ENCODE data around the gene MBOAT1.

Gene MBOAT1

DNA sequence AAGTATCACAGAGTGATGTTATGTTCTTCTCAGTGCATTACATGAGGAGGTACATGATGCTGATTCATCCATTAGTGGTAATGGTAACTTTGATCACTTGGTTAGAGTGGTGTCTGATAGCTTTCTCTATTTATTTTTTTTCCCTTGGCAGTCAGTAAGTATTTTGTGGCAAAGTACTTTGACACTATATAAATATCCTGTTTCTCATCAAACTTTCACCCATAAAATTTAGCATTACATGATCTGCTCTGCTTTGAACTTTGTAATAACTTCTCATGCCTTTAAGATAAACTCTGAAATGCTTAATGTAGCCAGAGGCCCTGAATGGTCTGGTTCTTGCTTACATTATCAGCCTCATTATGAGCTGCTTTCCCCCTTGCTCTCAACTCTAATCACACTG, 127.9 kb downstream of the MBOAT1 start:
- H3K4me1 ChIP-seq (ENCODE audit: control insufficient read depth, insufficient read depth, low read length) = no peaks in the 10 kb centered on the region
- no peak overlapping the region for H3K9ac ChIP-seq (ENCODE audit: low read depth, low read length)
- H3K27me3 ChIP-seq (ENCODE audit: control insufficient read depth, insufficient read depth, low read length) = no peaks in the 10 kb centered on the region
- no peak overlapping the region for H3K4me3 ChIP-seq (ENCODE audit: low read length)
- no peak overlapping the region for H3K4me2 ChIP-seq (ENCODE audit: low read length)
- H3K9me3 ChIP-seq (replicated peaks; ENCODE audit: low read length) = no peaks in the 10 kb centered on the region
- no peaks in the 10 kb centered on the region for H3K36me3 ChIP-seq (ENCODE audit: insufficient read depth, low read length)

DNA sequence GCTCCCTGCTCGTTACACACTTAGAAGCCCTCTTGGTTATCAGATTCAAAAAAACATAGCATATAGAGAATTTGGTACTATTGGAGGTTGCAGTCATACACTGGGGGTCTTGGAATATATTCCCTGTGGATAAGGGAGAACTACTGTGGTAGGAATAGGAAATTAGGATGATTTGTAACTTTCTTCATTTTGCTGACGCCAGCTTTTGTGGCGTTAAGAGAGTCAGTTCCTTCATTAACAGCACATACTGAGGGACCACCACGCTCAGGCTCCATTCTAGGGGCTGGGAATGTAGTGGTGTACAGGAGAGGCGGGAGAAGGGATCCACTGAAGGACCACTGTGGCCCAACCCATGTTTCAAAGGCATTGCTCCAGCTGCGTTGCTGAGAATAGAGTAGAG, 140.3 kb downstream of the MBOAT1 start:
- H3K36me3 ChIP-seq (ENCODE audit: insufficient read depth, low read length) = no peaks in the 10 kb centered on the region
- H3K9me3 ChIP-seq (replicated peaks; ENCODE audit: low read length) = peaks cover 4% of the 10 kb centered on the region
- H3K27me3 ChIP-seq (ENCODE audit: control insufficient read depth, insufficient read depth, low read length) = no peaks in the 10 kb centered on the region
- no peak overlapping the region for H3K9ac ChIP-seq (ENCODE audit: low read depth, low read length)
- no peak overlapping the region for H3K4me2 ChIP-seq (ENCODE audit: low read length)
- no peaks in the 10 kb centered on the region for H3K4me1 ChIP-seq (ENCODE audit: control insufficient read depth, insufficient read depth, low read length)
- H3K4me3 ChIP-seq (ENCODE audit: low read length) = no peak overlapping the region

DNA sequence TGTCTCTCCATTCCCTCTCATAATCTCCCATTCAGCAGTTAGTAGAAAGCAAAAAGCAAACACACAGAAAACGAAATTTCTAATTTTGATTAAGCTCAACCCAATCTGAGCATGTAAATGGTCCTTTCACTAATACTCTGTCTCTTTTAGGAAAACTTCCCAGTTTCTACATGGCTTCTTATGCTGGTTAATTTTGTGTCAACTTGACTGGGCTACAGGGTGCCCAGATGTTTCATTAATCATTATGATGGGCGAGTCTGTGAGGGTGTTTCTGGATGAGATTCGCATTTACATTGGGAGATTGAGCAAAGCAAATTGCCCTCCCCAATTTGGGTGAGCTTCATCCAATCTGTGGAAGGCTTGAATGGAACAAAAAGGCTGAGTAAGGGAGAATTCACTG, 142.2 kb downstream of the MBOAT1 start:
- Histone ChIP-seq H3K36me3 (ENCODE audit: insufficient read depth, low read length) (no peaks in the 10 kb centered on the region), H3K4me2 (ENCODE audit: low read length) (no peak overlapping the region), H3K4me1 (ENCODE audit: control insufficient read depth, insufficient read depth, low read length) (no peaks in the 10 kb centered on the region)

DNA sequence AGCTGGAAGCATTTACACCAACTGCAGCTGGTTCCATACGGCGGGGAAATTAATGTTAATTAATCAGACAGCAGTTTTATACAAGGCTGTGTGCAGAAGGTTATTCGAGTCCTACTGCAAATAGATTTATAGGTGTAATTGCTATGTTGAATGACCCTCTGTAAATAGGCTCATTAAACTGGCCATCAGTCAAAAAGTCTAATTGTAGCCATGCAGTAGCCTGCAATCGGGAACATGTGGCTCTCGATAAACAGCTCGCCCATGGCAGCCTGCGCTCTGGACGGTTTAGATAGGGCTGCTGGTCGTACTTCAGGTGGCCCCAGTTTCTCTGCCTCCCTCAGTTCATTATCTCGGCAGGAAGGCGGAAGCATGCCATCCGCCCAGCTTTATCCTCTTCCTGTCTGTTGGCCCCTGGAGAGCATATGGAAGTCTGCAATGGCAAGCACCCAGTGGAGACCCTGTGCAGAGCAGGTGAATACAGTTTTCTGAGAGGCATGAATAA, 143.2 kb downstream of the MBOAT1 start:
- peaks cover 4% of the 10 kb centered on the region for H3K9me3 ChIP-seq (replicated peaks; ENCODE audit: low read length)
- H3K4me3 ChIP-seq (ENCODE audit: low read length) = no peak overlapping the region
- H3K36me3 ChIP-seq (ENCODE audit: insufficient read depth, low read length) = no peaks in the 10 kb centered on the region
- H3K27me3 ChIP-seq (ENCODE audit: control insufficient read depth, insufficient read depth, low read length) = no peaks in the 10 kb centered on the region
- no peak overlapping the region for H3K4me2 ChIP-seq (ENCODE audit: low read length)
- no peak overlapping the region for H3K9ac ChIP-seq (ENCODE audit: low read depth, low read length)
- H3K4me1 ChIP-seq (ENCODE audit: control insufficient read depth, insufficient read depth, low read length) = no peaks in the 10 kb centered on the region

More for the DNA sequence above, 142.2 kb downstream of the MBOAT1 start:
- peaks cover 4% of the 10 kb centered on the region for H3K9me3 ChIP-seq (replicated peaks; ENCODE audit: low read length)
- no peak overlapping the region for H3K4me3 ChIP-seq (ENCODE audit: low read length)
- no peak overlapping the region for H3K9ac ChIP-seq (ENCODE audit: low read depth, low read length)
- no peaks in the 10 kb centered on the region for H3K27me3 ChIP-seq (ENCODE audit: control insufficient read depth, insufficient read depth, low read length)

DNA sequence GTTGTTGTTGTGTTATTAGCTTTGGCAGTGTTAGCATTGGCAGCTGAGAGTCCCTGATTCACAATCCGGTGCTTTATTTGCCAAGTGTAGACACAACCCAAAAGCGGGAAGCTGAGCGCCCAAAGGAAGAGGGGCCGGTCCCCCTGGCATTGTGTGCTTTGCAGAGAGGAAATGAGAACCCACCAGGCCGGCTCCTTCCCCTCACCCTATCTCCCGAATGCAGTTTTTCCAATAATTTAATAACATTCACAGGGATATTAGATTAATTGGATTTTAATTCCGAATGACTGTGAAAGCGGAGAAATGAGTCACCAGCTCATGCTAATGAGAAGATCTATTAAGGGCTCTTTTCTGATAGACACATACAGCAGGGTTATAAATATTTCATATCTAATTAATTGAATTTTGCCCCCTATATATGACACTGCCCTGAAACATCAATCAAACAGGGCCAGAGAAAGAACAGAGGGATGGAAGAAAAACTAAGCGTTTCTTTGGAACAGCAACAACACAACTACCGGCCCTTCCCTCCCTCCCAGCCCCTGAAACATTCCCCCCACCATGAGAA, 143.8 kb downstream of the MBOAT1 start:
- no peaks in the 10 kb centered on the region for H3K27me3 ChIP-seq (ENCODE audit: control insufficient read depth, insufficient read depth, low read length)
- H3K9ac ChIP-seq (ENCODE audit: low read depth, low read length) = no peak overlapping the region
- no peak overlapping the region for H3K4me2 ChIP-seq (ENCODE audit: low read length)
- no peaks in the 10 kb centered on the region for H3K4me1 ChIP-seq (ENCODE audit: control insufficient read depth, insufficient read depth, low read length)
- no peaks in the 10 kb centered on the region for H3K36me3 ChIP-seq (ENCODE audit: insufficient read depth, low read length)
- no peak overlapping the region for H3K4me3 ChIP-seq (ENCODE audit: low read length)
- H3K9me3 ChIP-seq (replicated peaks; ENCODE audit: low read length) = peaks cover 4% of the 10 kb centered on the region

DNA sequence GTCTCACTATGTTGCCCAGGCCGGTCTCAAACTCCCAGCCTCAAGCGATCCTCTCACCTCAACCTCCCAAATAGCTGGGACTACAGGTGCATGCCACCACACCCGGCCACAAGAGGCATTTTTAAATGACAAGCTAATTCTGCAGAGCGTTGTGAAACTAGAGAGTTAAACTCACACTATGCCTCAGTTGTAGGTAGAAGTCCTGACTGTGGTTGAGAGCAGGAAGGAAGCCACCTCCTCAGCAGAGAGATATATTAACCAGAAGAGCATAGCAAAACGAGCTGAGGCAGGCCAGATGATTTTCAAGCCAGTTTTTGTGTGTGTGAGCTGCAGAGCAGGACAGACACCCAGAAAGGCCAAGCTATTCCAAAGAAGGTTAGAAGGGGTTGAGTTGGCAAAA, 150.3 kb downstream of the MBOAT1 start:
- no peak overlapping the region for H3K4me2 ChIP-seq (ENCODE audit: low read length)
- no peaks in the 10 kb centered on the region for H3K4me1 ChIP-seq (ENCODE audit: control insufficient read depth, insufficient read depth, low read length)
- no peak overlapping the region for H3K4me3 ChIP-seq (ENCODE audit: low read length)
- no peaks in the 10 kb centered on the region for H3K36me3 ChIP-seq (ENCODE audit: insufficient read depth, low read length)
- no peak overlapping the region for H3K9ac ChIP-seq (ENCODE audit: low read depth, low read length)
- no peaks in the 10 kb centered on the region for H3K9me3 ChIP-seq (replicated peaks; ENCODE audit: low read length)
- no peaks in the 10 kb centered on the region for H3K27me3 ChIP-seq (ENCODE audit: control insufficient read depth, insufficient read depth, low read length)

DNA sequence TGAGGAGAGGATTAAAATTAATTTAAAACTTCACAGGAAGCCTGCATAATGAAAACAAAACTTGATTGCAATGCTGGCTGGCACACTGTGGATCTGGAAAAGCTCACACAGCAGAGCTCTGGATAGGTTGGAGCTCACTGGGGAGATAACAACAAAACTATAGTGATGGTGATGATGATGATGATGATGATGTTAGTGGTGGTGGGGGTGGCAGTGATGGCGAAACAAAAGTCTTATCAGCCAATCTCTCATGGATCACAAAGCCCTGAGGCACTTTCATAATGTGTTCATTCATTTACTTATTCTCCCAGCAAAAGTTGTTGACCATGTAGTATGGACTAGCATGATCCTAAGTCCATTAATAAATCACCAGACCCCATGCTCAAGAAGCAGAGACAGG, 152.0 kb downstream of the MBOAT1 start:
- Histone ChIP-seq H3K36me3 (ENCODE audit: insufficient read depth, low read length) (no peaks in the 10 kb centered on the region), H3K4me1 (ENCODE audit: control insufficient read depth, insufficient read depth, low read length) (no peaks in the 10 kb centered on the region), H3K4me3 (ENCODE audit: low read length) (no peak overlapping the region), H3K4me2 (ENCODE audit: low read length) (no peak overlapping the region), H3K9me3 (replicated peaks; ENCODE audit: low read length) (no peaks in the 10 kb centered on the region), H3K27me3 (ENCODE audit: control insufficient read depth, insufficient read depth, low read length) (no peaks in the 10 kb centered on the region), H3K9ac (ENCODE audit: low read depth, low read length) (no peak overlapping the region)

DNA sequence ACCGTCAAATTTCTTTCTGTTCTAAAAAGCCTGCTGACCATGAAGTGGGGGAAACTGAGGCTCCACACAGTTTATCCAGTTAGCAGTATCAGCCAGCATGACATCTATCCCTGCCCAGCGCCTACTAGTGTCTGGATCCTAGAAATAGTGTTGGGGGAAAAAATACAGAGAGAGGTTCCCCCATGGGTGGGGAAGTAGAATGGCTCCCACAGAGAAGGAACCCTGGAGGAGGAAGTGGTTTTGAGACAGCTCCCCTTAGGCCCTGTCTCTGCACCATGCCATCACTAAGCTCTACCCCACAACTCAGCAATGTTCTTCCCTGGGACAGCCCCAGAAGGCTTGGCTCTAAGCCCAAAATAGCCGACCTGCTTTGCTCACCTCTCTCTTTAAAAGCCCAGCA, 153.4 kb downstream of the MBOAT1 start:
- no peak overlapping the region for H3K4me2 ChIP-seq (ENCODE audit: low read length)
- no peaks in the 10 kb centered on the region for H3K4me1 ChIP-seq (ENCODE audit: control insufficient read depth, insufficient read depth, low read length)
- H3K4me3 ChIP-seq (ENCODE audit: low read length) = no peak overlapping the region
- no peaks in the 10 kb centered on the region for H3K36me3 ChIP-seq (ENCODE audit: insufficient read depth, low read length)
- H3K9ac ChIP-seq (ENCODE audit: low read depth, low read length) = no peak overlapping the region
- H3K27me3 ChIP-seq (ENCODE audit: control insufficient read depth, insufficient read depth, low read length) = no peaks in the 10 kb centered on the region
- no peaks in the 10 kb centered on the region for H3K9me3 ChIP-seq (replicated peaks; ENCODE audit: low read length)

DNA sequence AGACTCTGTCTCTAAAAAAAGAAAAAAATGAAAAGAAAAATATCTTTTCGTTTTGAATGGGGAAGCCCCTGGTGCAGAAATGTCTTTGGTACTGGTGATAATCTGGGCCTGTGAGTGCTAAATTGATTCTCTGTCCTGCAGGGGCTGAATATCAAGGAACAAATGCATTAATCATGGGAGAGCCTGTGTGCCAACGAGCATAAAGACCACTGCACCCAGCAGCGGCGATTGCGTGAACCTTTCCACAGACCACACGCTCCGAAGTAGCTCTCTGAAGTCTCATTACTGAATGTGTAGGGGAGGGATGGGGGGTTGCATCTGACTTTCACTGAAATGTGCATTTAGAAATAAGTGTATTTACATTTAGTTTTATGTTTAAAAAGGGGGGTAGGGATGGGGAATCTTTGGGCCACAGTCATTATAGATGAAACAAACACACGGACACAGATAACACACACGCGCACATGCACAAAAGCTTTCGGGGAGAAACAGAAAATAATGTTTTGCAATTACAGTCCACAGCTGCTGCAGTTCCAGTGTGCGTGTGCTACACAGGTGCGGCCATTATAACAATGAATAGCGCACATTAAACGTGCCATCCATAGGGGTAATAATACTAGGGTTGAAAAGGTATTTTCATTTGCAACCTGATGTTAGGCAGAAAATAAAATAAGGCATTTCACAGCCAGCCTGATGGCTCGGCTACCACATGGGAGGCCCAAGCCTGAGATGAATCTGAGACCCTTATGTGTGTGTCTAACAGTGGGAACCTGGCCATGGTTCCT, 154.0 kb downstream of the MBOAT1 start:
- H3K4me1 ChIP-seq (ENCODE audit: control insufficient read depth, insufficient read depth, low read length) = no peaks in the 10 kb centered on the region
- H3K36me3 ChIP-seq (ENCODE audit: insufficient read depth, low read length) = no peaks in the 10 kb centered on the region
- H3K4me2 ChIP-seq (ENCODE audit: low read length) = no peak overlapping the region
- H3K27me3 ChIP-seq (ENCODE audit: control insufficient read depth, insufficient read depth, low read length) = no peaks in the 10 kb centered on the region
- no peak overlapping the region for H3K4me3 ChIP-seq (ENCODE audit: low read length)
- H3K9me3 ChIP-seq (replicated peaks; ENCODE audit: low read length) = no peaks in the 10 kb centered on the region
- no peak overlapping the region for H3K9ac ChIP-seq (ENCODE audit: low read depth, low read length)

DNA sequence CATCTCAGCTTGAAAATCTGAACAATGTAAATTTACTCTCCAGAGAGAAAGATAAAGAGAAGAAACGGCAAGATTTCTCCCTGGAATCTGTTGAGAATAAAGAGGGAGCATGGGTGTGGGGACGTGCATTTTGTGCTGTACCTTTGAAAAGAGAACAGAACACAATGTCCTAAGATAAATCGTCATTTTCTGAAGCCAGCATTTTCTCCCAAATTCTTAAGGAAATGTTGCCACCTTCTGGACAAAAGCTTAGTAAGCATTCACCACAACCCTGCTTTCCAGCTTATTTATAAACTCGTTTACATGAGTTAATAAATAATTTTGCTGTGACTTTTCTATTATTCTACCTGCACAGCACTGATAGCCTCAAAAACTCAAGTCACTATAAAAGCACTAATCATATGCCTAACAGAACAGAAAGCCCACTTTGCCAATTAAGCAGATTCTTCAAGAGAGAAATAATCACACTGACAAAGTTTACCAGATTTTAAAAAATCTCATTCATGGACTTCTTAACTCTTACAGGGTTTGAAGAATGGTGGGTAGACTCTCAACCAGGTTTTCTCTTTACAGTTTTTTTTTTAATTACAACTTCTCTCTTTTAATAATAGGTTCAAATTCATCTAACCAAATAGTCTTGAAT, 155.8 kb downstream of the MBOAT1 start:
- no peaks in the 10 kb centered on the region for H3K36me3 ChIP-seq (ENCODE audit: insufficient read depth, low read length)
- no peak overlapping the region for H3K4me3 ChIP-seq (ENCODE audit: low read length)
- H3K27me3 ChIP-seq (ENCODE audit: control insufficient read depth, insufficient read depth, low read length) = no peaks in the 10 kb centered on the region
- no peak overlapping the region for H3K4me2 ChIP-seq (ENCODE audit: low read length)
- no peak overlapping the region for H3K9ac ChIP-seq (ENCODE audit: low read depth, low read length)
- H3K9me3 ChIP-seq (replicated peaks; ENCODE audit: low read length) = no peaks in the 10 kb centered on the region
- no peaks in the 10 kb centered on the region for H3K4me1 ChIP-seq (ENCODE audit: control insufficient read depth, insufficient read depth, low read length)

DNA sequence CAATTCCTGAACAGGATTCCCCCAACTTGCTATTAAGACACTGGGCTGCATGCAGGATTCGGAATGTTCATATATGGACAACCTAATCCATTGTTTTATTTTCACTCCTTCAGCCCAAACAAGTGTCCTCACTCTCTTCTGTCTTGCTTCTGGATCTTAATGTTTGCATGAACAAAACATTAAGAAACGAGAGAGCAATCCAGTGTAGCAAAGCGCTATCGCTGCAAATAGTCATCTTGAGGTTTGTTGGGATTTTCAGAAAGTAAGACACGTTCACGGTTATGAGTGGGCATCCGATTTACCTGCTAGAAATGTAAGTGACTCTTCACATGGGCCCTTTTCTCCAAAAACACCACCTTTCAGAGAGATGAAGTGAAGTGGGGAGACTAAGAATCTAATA, 156.4 kb downstream of the MBOAT1 start:
- H3K36me3 ChIP-seq (ENCODE audit: insufficient read depth, low read length) = no peaks in the 10 kb centered on the region
- H3K27me3 ChIP-seq (ENCODE audit: control insufficient read depth, insufficient read depth, low read length) = no peaks in the 10 kb centered on the region
- H3K4me2 ChIP-seq (ENCODE audit: low read length) = no peak overlapping the region
- H3K9ac ChIP-seq (ENCODE audit: low read depth, low read length) = no peak overlapping the region
- no peaks in the 10 kb centered on the region for H3K9me3 ChIP-seq (replicated peaks; ENCODE audit: low read length)
- no peaks in the 10 kb centered on the region for H3K4me1 ChIP-seq (ENCODE audit: control insufficient read depth, insufficient read depth, low read length)
- H3K4me3 ChIP-seq (ENCODE audit: low read length) = no peak overlapping the region
